ENCODE measurements around the gene UTRN. TPM values are rescaled to one million over a fixed set of nuclear protein-coding genes. Genes with fewer than 3 reads are reported as not detected.

UTRN gene
- 41.1 TPM for polyA plus RNA-seq (2013, experiment 1 of 2; ENCODE audit: insufficient read length)
- polyA plus RNA-seq (2013, experiment 2 of 2; ENCODE audit: insufficient read length): 52.1 TPM

GRCh38 chr6:144284783-144285547 lies at the start of gene UTRN:
TSS of gene UTRN (plus strand) at chr6:144285335. CDS start at chr6:144291829, 6,494 bp downstream.
- peak; percentile 89 for DNase-seq

- no peak for DNase-seq
Observed at GRCh38 chr6:144244688-144245087, 40.4 kb upstream of the UTRN start.

- no peak for DNase-seq
Observed at GRCh38 chr6:144246988-144247387, 38.1 kb upstream of the UTRN start.

- DNase-seq: no peak
Observed at GRCh38 chr6:144248003-144248402, 37.1 kb upstream of the UTRN start.

- peak; percentile 88 for DNase-seq
Observed at GRCh38 chr6:144248476-144249301, 36.4 kb upstream of the UTRN start.

- DNase-seq: no peak
Observed at GRCh38 chr6:144250276-144250675, 34.9 kb upstream of the UTRN start.

GRCh38 chr6:144252259-144252658 lies 32.9 kb upstream of the UTRN start:
- DNase-seq: no peak

- peak; percentile 88 for DNase-seq
Observed at GRCh38 chr6:144259986-144260385, 25.1 kb upstream of the UTRN start.

GRCh38 chr6:144262470-144263369 lies 22.4 kb upstream of the UTRN start:
- no peak for DNase-seq

- peak; percentile 46 for DNase-seq
Observed at GRCh38 chr6:144263786-144264185, 21.3 kb upstream of the UTRN start.

GRCh38 chr6:144264270-144265060 lies 20.7 kb upstream of the UTRN start:
- peak; percentile 98 for DNase-seq

GRCh38 chr6:144265061-144265357 lies 20.1 kb upstream of the UTRN start:
- peak; percentile 38 for DNase-seq

GRCh38 chr6:144265390-144265789 lies 19.7 kb upstream of the UTRN start:
- peak; percentile 90 for DNase-seq

- DNase-seq: peak; percentile 80
Observed at GRCh38 chr6:144266091-144266649, 19.0 kb upstream of the UTRN start.

- DNase-seq: peak; percentile 67
Observed at GRCh38 chr6:144268794-144269349, 16.3 kb upstream of the UTRN start.

GRCh38 chr6:144277174-144277573 lies 8.0 kb upstream of the UTRN start:
- DNase-seq: no peak

- DNase-seq: no peak
Observed at GRCh38 chr6:144277605-144278227, 7.4 kb upstream of the UTRN start.

GRCh38 chr6:144278659-144279314 lies 6.3 kb upstream of the UTRN start:
- no peak for DNase-seq

- no peak for DNase-seq
Observed at GRCh38 chr6:144279484-144280150, 5.5 kb upstream of the UTRN start.
